Kidney epithelial cell (primary cell): Measurements from ENCODE around the gene HSBP1L1. TPM values are rescaled to one million over a fixed set of nuclear protein-coding genes. Genes with fewer than 3 reads are reported as not detected.

ENCODE experiments used
- DNase-seq: peaks from one replicate; pipeline ENCODE4 v3.0.0-alpha.2; 2010; ENCODE audit warnings: low read depth
- H3K27me3 ChIP-seq: 2 replicates; pipeline ENCODE4 v1.6.0; 2011; ENCODE audit warnings: low read length; ENCODE audit not compliant: control insufficient read depth, insufficient read depth
- H3K36me3 ChIP-seq: 2 replicates; pipeline ENCODE4 v1.5.1; 2011; ENCODE audit warnings: low read length; ENCODE audit not compliant: control insufficient read depth, insufficient read depth
- H3K4me3 ChIP-seq: 2 replicates; pipeline ENCODE4 v1.5.1; 2011; ENCODE audit warnings: low read depth, mild to moderate bottlenecking, control low read depth, low read length
- total RNA-seq: library from RNA; depleted of rRNA; stranded (reverse); fragments of >200 nt; gene quantifications from 2 replicates; pipeline ENCODE4 v1.2.3, GENCODE V29; 2015
- TF ChIP-seq, protein P1 (sequence below): IDR thresholded peaks from 2 replicates; pipeline ENCODE4 v1.5.1; 2011; ENCODE audit warnings: mild to moderate bottlenecking, moderate library complexity, low read length, control low read depth, inconsistent platforms; ENCODE audit not compliant: insufficient read depth, poor library complexity, severe bottlenecking

The HSBP1L1 gene
- total RNA-seq, 1 donor from 2014 or later = 26.4 TPM

DNA sequence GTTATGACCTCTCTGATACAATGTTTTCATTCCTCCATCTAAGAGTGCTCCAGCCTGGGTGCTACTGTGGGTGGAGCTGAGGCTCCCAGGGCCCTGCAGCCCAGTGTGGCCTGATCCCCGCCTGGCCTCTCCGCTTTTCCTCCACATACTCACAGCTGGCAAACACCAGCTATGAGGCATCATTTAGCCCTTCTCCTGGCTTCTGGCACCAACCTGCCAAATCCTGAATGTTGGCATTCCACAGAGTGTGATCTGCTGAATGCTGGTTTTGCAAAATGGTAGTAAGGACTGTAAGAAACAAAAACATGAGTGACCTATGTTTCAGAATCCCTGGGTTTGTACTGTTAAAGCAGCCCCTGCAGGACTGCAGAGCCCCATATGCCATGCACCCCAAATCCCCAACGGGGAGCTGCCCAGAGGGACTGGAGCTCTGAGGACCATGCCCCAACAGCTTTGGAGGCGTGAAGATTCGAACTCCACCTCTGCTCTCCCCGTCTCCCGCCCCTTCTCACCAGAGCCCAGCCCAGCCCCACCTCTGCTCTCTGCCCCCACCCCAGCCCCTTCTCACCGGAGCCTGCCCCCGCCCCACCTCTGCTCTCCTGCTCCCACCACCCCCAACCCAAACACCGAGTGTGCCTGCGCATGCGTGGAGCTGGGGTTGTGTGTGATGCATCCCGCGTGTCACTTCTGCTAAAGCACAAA lies 17.2 kb upstream of the HSBP1L1 start:
- TF ChIP-seq, protein P1, sequence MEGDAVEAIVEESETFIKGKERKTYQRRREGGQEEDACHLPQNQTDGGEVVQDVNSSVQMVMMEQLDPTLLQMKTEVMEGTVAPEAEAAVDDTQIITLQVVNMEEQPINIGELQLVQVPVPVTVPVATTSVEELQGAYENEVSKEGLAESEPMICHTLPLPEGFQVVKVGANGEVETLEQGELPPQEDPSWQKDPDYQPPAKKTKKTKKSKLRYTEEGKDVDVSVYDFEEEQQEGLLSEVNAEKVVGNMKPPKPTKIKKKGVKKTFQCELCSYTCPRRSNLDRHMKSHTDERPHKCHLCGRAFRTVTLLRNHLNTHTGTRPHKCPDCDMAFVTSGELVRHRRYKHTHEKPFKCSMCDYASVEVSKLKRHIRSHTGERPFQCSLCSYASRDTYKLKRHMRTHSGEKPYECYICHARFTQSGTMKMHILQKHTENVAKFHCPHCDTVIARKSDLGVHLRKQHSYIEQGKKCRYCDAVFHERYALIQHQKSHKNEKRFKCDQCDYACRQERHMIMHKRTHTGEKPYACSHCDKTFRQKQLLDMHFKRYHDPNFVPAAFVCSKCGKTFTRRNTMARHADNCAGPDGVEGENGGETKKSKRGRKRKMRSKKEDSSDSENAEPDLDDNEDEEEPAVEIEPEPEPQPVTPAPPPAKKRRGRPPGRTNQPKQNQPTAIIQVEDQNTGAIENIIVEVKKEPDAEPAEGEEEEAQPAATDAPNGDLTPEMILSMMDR = no peak

DNA sequence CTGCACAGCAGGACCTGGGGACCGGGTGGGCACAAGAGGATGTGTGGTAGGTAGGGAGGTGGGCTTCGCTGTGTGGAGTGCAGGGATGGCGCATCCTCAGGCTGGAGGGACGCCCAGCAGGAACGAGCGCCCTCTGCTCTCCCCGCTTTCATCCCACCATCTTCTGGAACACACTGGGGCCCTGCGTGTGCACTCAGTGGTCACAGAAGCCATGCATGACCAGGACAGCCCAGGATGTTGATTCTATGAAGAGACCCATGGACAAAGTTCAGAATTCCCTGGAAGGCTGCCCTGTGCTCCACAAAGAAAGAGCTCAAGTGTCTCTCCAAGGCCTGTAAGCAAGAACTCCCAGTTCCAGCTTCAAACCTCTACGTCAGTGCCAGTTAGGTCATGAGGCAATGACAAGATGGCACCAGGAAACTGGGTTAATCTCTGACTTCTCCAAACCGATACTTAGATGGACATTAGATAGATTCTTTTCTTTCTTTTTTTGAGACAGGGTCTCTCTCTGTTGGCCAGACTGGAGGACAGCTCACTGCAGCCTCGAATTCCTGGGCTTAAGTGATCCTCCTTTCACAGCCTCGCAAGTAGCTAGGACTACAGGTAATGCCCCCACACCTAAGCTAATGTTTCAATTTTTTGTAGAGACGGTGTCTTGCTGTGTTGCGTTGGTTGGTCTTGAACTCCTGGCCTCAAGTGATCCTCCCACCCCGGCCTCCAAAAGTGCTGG lies 16.4 kb upstream of the HSBP1L1 start:
- no peaks in the 10 kb centered on the region for H3K27me3 ChIP-seq
- TF ChIP-seq, protein P1 = no peak
- no peak overlapping the region for H3K4me3 ChIP-seq
- DNase-seq = no peak
- H3K36me3 ChIP-seq = no peaks in the 10 kb centered on the region

More for the DNA sequence above, 17.2 kb upstream of the HSBP1L1 start:
- H3K4me3 ChIP-seq = no peak overlapping the region
- no peaks in the 10 kb centered on the region for H3K27me3 ChIP-seq
- H3K36me3 ChIP-seq = no peaks in the 10 kb centered on the region
- no peak for DNase-seq

DNA sequence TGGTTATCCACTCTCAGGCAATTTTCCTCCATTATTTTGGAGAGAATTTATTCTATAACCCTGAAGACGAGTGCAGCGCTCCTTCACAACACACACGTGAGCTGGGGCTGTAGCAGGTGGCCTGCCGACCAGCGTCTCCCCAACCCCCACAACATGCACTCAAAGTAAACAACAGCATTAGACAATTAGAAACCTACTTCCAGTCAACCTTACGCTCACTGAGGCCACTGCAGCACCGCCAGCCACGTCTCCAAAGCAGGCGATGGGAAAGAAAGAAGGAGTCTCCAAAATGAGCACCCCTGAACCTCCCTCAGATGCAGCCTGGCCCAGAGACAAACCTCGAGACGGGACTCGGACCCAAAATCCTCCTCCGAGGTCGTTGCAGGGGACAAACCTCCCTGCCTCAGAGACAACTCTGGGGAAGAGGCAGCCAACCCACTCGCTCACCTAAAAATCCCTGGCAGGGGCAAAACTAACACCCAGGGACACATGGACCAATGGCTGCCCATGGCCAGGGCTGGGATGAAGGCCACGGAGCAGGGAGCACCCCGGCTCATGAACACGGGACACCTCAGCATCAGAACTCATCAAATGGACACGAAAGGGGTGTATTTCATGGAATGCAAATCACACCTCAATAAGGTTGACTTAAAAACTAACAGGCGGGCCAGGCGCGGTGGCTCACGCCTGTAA lies 15.6 kb upstream of the HSBP1L1 start:
- Histone ChIP-seq H3K36me3 (no peaks in the 10 kb centered on the region), H3K27me3 (no peaks in the 10 kb centered on the region), H3K4me3 (no peak overlapping the region)
- DNase-seq = no peak
- TF ChIP-seq, protein P1 = no peak

DNA sequence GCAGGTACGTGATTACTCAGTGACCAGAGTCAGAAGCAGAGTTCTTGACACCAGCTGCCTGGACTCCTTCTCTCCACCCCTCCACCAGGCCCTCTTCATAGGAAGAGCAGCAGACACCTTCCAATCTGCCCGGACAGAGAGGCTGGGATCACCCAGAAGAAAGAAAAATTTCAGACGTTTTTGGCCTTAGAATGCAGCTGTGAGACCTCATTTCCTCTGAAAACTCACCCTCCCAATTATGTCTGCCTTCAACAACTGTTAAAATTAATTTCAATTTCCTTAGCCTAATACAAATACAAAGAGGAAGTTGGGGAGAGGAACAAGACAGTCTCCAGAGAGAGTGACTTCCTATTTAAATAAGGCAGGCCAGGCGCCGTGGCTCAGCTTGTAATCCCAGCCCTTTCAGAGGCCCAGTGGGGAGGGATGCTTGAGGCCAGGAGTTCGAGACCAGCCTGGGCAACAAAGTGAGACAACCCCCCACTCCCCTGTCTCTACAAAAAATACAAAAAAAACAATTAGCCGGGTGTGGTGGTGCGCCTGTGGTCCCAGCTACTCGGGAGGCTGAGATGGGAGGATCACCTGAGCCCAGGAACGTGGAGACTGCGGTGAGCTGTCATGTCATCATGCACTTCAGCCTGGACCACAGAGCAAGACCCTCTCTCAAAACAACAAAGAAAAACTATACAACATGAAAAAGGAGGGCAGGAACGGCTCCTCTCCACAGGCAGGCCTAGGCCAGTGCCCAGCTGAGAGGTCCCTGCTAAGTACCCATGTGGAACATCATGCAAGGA lies 14.6 kb upstream of the HSBP1L1 start:
- Histone ChIP-seq H3K27me3 (no peaks in the 10 kb centered on the region), H3K4me3 (peak overlapping the region; percentile 81), H3K36me3 (no peaks in the 10 kb centered on the region)
- TF ChIP-seq, protein P1 = no peak
- DNase-seq = no peak

DNA sequence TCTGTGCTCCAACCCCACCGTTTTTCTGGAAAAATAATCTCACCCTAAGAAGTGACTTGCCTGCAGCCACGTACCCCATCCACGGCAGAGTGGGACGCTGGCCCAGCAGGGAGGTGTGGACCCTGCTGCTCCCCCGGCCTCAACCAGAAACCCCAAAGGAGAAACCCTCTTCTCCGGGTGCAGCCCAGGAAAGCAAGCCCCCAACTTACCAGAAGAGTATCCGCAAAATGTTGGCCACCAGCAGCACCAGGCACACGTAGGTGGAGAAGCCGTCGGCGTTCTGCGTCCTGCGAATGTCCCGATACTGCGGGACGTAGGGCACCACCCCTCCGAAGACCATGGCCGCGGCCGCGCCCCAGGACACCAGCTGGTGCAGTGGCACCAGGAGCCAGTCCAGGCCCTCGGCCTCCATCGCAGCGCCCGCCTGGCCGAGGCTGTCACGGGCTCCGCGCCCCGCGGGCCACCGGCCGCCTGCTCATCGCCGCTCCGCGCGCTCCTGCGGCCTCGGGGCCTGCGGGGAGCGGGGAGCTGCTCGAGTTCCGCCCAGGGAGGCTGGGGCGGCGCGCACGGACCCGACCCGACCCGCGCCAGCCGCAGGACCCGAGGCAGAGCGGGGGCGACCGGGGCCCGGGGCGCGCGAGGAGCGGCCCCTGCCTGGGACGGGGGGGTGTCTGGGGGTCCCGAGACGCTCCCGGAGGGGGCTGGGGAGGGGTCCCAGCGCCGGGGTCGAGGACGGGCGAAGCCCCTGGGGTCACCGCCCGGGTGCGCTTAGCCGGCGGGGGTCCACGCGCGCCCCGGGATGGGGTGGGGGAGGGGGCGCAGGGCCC lies 13.7 kb upstream of the HSBP1L1 start:
- no peaks in the 10 kb centered on the region for H3K36me3 ChIP-seq
- no peak for DNase-seq
- peak overlapping the region; percentile 81 for H3K4me3 ChIP-seq
- H3K27me3 ChIP-seq = no peaks in the 10 kb centered on the region
- TF ChIP-seq, protein P1 = no peak
